Panc1 (cell line): ENCODE results near the gene PRKD3. TPM values are rescaled to one million over a fixed set of nuclear protein-coding genes. Genes with fewer than 3 reads are reported as not detected.

Experiments
- ATAC-seq: fragments of 200-7000 bp; cut with Tn5 transposase; 2 replicates; pipeline ENCODE4 v1.9.1; 2020; ENCODE audit warnings: mild to moderate bottlenecking, moderate library complexity
- BruUV-seq: library from RNA; stranded (reverse); fragments of 400-500 nt; replicated peaks from 2 replicates; lab custom pipeline; 2021; lab: Mats Ljungman, UMichigan
- CTCF ChIA-PET: fragments of 300-600 bp; sonication (Branson Sonifier 250); formaldehyde crosslinking; loops from one replicate; lab custom pipeline; 2022; ENCODE audit warnings: antibody characterized with exemption; lab: Charles Lee
- POLR2A ChIA-PET: fragments of 300-600 bp; sonication (Branson Sonifier 250); formaldehyde crosslinking; loops from one replicate; lab custom pipeline; 2022; ENCODE audit warnings: antibody characterized with exemption; lab: Charles Lee
- DNase-seq: peaks from one replicate; pipeline ENCODE4 v3.0.0-alpha.2; 2010; ENCODE audit warnings: low read depth, low spot score
- H3K27ac ChIP-seq: 2 replicates; pipeline ENCODE4 v1.5.1; 2011; ENCODE audit warnings: mild to moderate bottlenecking, low read length, inconsistent platforms
- H3K27me3 ChIP-seq: fragments of 200-500 bp; sonication (Bioruptor generic); 2 replicates; pipeline ENCODE4 v1.6.0; 2014; ENCODE audit warnings: low read length, inconsistent platforms; ENCODE audit not compliant: control insufficient read depth, insufficient read depth
- H3K36me3 ChIP-seq: fragments of 200-500 bp; sonication (Bioruptor generic); 2 replicates; pipeline ENCODE4 v1.5.1; 2014; ENCODE audit warnings: inconsistent platforms, mild to moderate bottlenecking, low read length, moderate library complexity; ENCODE audit not compliant: control insufficient read depth, insufficient read depth
- H3K4me1 ChIP-seq: 2 replicates; pipeline ENCODE4 v1.5.1; 2011; ENCODE audit warnings: inconsistent platforms, mild to moderate bottlenecking, low read length, moderate library complexity; ENCODE audit not compliant: control insufficient read depth, insufficient read depth
- H3K4me3 ChIP-seq, 2 experiments: 2 replicates each; pipeline ENCODE4 v1.5.1; 2011 to 2012; ENCODE audit warnings: low read depth in 2 of 2, low read length in 2 of 2, mild to moderate bottlenecking in 2 of 2, inconsistent platforms in 1 of 2, moderate library complexity in 1 of 2
- H3K9me3 ChIP-seq: fragments of 200-500 bp; sonication (Bioruptor generic); 2 replicates; pipeline ENCODE4 v1.5.1; 2014; ENCODE audit warnings: low read depth, mild to moderate bottlenecking, inconsistent platforms, low read length, moderate library complexity; ENCODE audit not compliant: control insufficient read depth, insufficient read depth
- CTCF ChIP-seq: fragments of 450-650 bp; IDR thresholded peaks from 2 replicates; pipeline ENCODE4 v1.5.1; 2017; ENCODE audit warnings: mild to moderate bottlenecking
- POLR2AphosphoS5 ChIP-seq: IDR thresholded peaks from 2 replicates; pipeline ENCODE4 v1.6.1; 2012; ENCODE audit warnings: mild to moderate bottlenecking, low read depth, low read length, moderate library complexity
- SIN3A ChIP-seq: IDR thresholded peaks from 2 replicates; pipeline ENCODE4 v1.6.1; 2012; ENCODE audit warnings: low read depth, mild to moderate bottlenecking, low read length, moderate library complexity, borderline replicate concordance; ENCODE audit not compliant: insufficient read depth
- TCF7L2 ChIP-seq: IDR thresholded peaks from 2 replicates; pipeline ENCODE4 v1.6.1; 2011; ENCODE audit warnings: mild to moderate bottlenecking, low read depth, low read length, inconsistent platforms
- in situ Hi-C: cut with HindIII; loops from 2 replicates; pipeline ENCODE4 v1.10.0; 2016; ENCODE audit warnings: low sequenced_read_pairs, low pct_unique_long_range_greater_than_20kb
- intact Hi-C: fragments of 100-400 bp; cut with micrococcal nuclease; formaldehyde crosslinking; loops from one replicate; pipeline ENCODE4 v1.10.0; 2022; ENCODE audit not compliant: unreplicated experiment
- total RNA-seq: library from RNA; stranded (reverse); gene quantifications from one replicate; pipeline ENCODE4 v1.2.1, GENCODE V29; 2021; ENCODE audit not compliant: unreplicated experiment
- TF ChIP-seq, protein P1 (sequence below), 2 experiments: IDR thresholded peaks; 2 replicates each; pipeline ENCODE4 v1.6.1; 2011 to 2012; ENCODE audit warnings: low read depth in 2 of 2, control low read depth in 1 of 2, low read length in 1 of 2, mild to moderate bottlenecking in 1 of 2, moderate library complexity in 1 of 2; ENCODE audit not compliant: insufficient read depth in 1 of 2

Gene PRKD3
- total RNA-seq, 1 experiment from 2014 or later: 21.8 TPM

DNA sequence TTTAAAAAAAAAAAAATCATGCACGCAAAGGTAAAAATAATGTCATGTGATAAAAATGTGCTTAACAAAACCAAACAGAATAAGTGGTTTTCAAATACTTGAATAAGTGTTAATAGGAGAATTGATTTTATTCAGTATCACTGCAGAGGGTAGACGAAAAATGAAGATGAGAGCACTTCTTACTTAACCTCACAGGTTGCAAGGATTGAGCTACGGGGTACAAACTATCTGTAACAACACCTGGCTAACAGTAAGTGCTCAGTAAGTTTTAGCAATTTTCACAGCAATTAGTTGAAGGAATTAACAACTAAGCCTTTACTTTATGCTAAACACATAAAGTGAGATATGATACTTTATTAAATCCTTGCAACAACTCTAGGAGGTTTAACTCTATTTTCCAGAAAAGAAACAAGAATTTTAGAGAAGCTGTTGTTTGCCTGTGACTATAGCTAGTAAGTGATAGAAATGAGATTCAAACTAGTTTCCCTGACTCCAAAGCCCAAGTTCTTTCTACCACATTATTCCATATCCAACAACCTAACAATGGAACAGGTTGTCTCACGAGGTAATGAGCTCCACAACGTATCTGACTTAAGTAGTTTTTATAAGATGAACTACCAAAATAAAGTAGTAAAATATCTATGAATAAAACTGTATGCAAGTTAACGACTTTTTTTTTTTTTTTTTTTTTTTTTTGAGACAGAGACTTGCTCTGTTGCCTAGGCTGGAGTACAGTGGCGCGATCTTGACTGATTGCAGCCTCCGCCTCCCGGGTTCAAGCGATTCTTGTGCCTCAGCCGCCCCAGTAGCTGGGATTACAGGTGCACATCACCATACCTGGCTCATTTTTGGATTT, 4.7 kb downstream of the PRKD3 start:
- BruUV-seq: no TSS peak
- in situ Hi-C loops: no loop called here
- ChIA-PET CTCF (interaction anchor here (0.6 to 0.7 kb wide), 2 partner anchors 34 to 202 kb away, joined by 3 to 6 read pairs; no protein-coding TSS in a partner anchor), POLR2A (interaction anchor here (0.7 kb wide), 1 partner anchor 15 kb away, joined by 4 read pairs; no protein-coding TSS in a partner anchor)
- TF ChIP-seq, protein P1, sequence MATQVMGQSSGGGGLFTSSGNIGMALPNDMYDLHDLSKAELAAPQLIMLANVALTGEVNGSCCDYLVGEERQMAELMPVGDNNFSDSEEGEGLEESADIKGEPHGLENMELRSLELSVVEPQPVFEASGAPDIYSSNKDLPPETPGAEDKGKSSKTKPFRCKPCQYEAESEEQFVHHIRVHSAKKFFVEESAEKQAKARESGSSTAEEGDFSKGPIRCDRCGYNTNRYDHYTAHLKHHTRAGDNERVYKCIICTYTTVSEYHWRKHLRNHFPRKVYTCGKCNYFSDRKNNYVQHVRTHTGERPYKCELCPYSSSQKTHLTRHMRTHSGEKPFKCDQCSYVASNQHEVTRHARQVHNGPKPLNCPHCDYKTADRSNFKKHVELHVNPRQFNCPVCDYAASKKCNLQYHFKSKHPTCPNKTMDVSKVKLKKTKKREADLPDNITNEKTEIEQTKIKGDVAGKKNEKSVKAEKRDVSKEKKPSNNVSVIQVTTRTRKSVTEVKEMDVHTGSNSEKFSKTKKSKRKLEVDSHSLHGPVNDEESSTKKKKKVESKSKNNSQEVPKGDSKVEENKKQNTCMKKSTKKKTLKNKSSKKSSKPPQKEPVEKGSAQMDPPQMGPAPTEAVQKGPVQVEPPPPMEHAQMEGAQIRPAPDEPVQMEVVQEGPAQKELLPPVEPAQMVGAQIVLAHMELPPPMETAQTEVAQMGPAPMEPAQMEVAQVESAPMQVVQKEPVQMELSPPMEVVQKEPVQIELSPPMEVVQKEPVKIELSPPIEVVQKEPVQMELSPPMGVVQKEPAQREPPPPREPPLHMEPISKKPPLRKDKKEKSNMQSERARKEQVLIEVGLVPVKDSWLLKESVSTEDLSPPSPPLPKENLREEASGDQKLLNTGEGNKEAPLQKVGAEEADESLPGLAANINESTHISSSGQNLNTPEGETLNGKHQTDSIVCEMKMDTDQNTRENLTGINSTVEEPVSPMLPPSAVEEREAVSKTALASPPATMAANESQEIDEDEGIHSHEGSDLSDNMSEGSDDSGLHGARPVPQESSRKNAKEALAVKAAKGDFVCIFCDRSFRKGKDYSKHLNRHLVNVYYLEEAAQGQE (IDR thresholded peaks at IDR 0.05; ENCODE audit: insufficient read depth in 1 of 2, low read depth in 2 of 2, low read length in 1 of 2): no peak
- TF ChIP-seq CTCF: no peak
- no peak for TF ChIP-seq POLR2AphosphoS5
- no peak for TF ChIP-seq SIN3A
- no peak for TF ChIP-seq TCF7L2
- Histone ChIP-seq H3K27me3 (no peaks in the 10 kb centered on the region), H3K9me3 (no peaks in the 10 kb centered on the region), H3K36me3 (peaks cover 3% of the 10 kb centered on the region; the same call in 1 of the 2 replicates), H3K4me1 (peaks cover 18% of the 10 kb centered on the region), H3K4me3 (no peak overlapping the region), H3K27ac (no peak overlapping the region)
- ATAC-seq (no peak), DNase-seq (no peak)
- intact Hi-C loops: no loop called here

- ChIA-PET POLR2A (no interaction called here), CTCF (no interaction called here)
- intact Hi-C loops: no loop called here
- in situ Hi-C loops: no loop called here
- H3K27ac ChIP-seq: no peak overlapping the region
- ATAC-seq (no peak), DNase-seq (no peak)
- no peak overlapping the region for H3K4me3 ChIP-seq
- no peaks in the 10 kb centered on the region for H3K27me3 ChIP-seq
- BruUV-seq: no TSS peak
- H3K36me3 ChIP-seq: no peaks in the 10 kb centered on the region; the same call in 1 of the 2 replicates
- peaks cover 15% of the 10 kb centered on the region for H3K4me1 ChIP-seq
- TF ChIP-seq SIN3A: no peak
- TF ChIP-seq TCF7L2: no peak
- TF ChIP-seq, protein P1 (IDR thresholded peaks at IDR 0.05; ENCODE audit: insufficient read depth in 1 of 2, low read depth in 2 of 2, low read length in 1 of 2): no peak
- TF ChIP-seq POLR2AphosphoS5: no peak
- TF ChIP-seq CTCF: no peak
- no peaks in the 10 kb centered on the region for H3K9me3 ChIP-seq
Observed at GRCh38 chr2:37318401-37318800, 6.2 kb downstream of the PRKD3 start.
